Mesendoderm (in vitro differentiated cells): Measurements from ENCODE around the gene EXT2.
A peak's percentile ranks its signal among the peaks of the same experiment; 100 is the strongest.

Experiments used
- DNase-seq: peaks from one replicate; pipeline ENCODE4 v3.0.0; 2013
- H2AK5ac ChIP-seq: 2 replicates; pipeline ENCODE4 v1.6.1; 2013; ENCODE audit warnings: low read length, inconsistent platforms
- H2BK120ac ChIP-seq: 2 replicates; pipeline ENCODE4 v1.6.1; 2013; ENCODE audit warnings: low read depth, mild to moderate bottlenecking, low read length, moderate library complexity, mixed read lengths
- H2BK15ac ChIP-seq: replicated peaks from 2 replicates; pipeline ENCODE4 v1.6.1; 2013; ENCODE audit warnings: low read depth, mild to moderate bottlenecking, moderate library complexity
- H2BK5ac ChIP-seq: 2 replicates; pipeline ENCODE4 v1.6.1; 2013; ENCODE audit warnings: low read length, inconsistent platforms
- H3K18ac ChIP-seq: 2 replicates; pipeline ENCODE4 v1.6.1; 2013; ENCODE audit warnings: mild to moderate bottlenecking, low read length, mixed read lengths
- H3K23ac ChIP-seq: one replicate; pipeline ENCODE4 v1.6.1; 2013; ENCODE audit warnings: low read length
- H3K27ac ChIP-seq: 2 replicates; pipeline ENCODE4 v1.5.1; 2013; ENCODE audit warnings: low read depth, mild to moderate bottlenecking, inconsistent platforms, low read length, moderate library complexity
- H3K27me3 ChIP-seq: 2 replicates; pipeline ENCODE4 v1.6.1; 2013; ENCODE audit warnings: low read length, control low read depth, mild to moderate bottlenecking, inconsistent platforms; ENCODE audit not compliant: insufficient read depth, poor library complexity
- H3K36me3 ChIP-seq: 2 replicates; pipeline ENCODE4 v1.6.1; 2013; ENCODE audit warnings: low read length, inconsistent platforms; ENCODE audit not compliant: control insufficient read depth, insufficient read depth
- H3K4ac ChIP-seq: one replicate; pipeline ENCODE4 v1.6.1; 2013; ENCODE audit warnings: low read depth, mild to moderate bottlenecking, low read length, moderate library complexity
- H3K4me1 ChIP-seq: 2 replicates; pipeline ENCODE4 v1.6.1; 2013; ENCODE audit warnings: low read depth, low read length, inconsistent platforms; ENCODE audit not compliant: control insufficient read depth
- H3K4me2 ChIP-seq: 2 replicates; pipeline ENCODE4 v1.6.1; 2013; ENCODE audit warnings: low read length
- H3K4me3 ChIP-seq: 2 replicates; pipeline ENCODE4 v1.5.1; 2013; ENCODE audit warnings: mild to moderate bottlenecking, low read length
- H3K56ac ChIP-seq: one replicate; pipeline ENCODE4 v1.6.1; 2013; ENCODE audit warnings: low read length
- H3K79me1 ChIP-seq: 2 replicates; pipeline ENCODE4 v1.6.1; 2013; ENCODE audit warnings: low read length, inconsistent platforms
- H3K79me2 ChIP-seq: 2 replicates; pipeline ENCODE4 v1.6.1; 2013; ENCODE audit warnings: mild to moderate bottlenecking, low read length; ENCODE audit not compliant: control insufficient read depth, insufficient read depth
- H3K9ac ChIP-seq: 2 replicates; pipeline ENCODE4 v1.6.1; 2013; ENCODE audit warnings: low read length, inconsistent platforms
- H4K5ac ChIP-seq: one replicate; pipeline ENCODE4 v1.6.1; 2013; ENCODE audit warnings: low read length
- H4K8ac ChIP-seq: one replicate; pipeline ENCODE4 v1.6.1; 2013; ENCODE audit warnings: low read depth, mild to moderate bottlenecking, control low read depth, low read length, moderate library complexity
- WGBS: extraction: QIAGEN DNeasy Blood & Tissue Kit; methylation state at CpG from one replicate; pipeline ENCODE4 v1.1.7; 2013; ENCODE audit warnings: low lambda C conversion rate, missing lambda C conversion rate; ENCODE audit not compliant: insufficient coverage; ENCODE audit errors: extremely low coverage; 5-methylcytosine and 5-hydroxymethylcytosine counted together

The EXT2 gene

GRCh38 chr11:44189986-44190882 is 94.8 kb downstream of the EXT2 start:
- Histone ChIP-seq H3K79me1 (no peaks in the 10 kb centered on the region), H3K79me2 (no peaks in the 10 kb centered on the region), H3K4me1 (peaks cover 11% of the 10 kb centered on the region), H3K4ac (no peak overlapping the region), H3K27ac (no peak overlapping the region), H4K5ac (no peak overlapping the region), H4K8ac (no peak overlapping the region), H3K9ac (no peak overlapping the region), H3K36me3 (no peaks in the 10 kb centered on the region), H3K4me2 (no peak overlapping the region), H3K56ac (no peak overlapping the region), H3K4me3 (no peak overlapping the region), H2BK120ac (no peak overlapping the region), H3K23ac (no peak overlapping the region), H2BK5ac (no peak overlapping the region), H3K27me3 (no peaks in the 10 kb centered on the region), H2BK15ac (no peak overlapping the region), H3K18ac (no peak overlapping the region), H2AK5ac (no peak overlapping the region)
- no CpG with 5 or more reads among the region's 5 CpGs for WGBS
- no peak for DNase-seq

- no peak overlapping the region for H2BK5ac ChIP-seq
- no peak overlapping the region for H3K4ac ChIP-seq
- H3K4me3 ChIP-seq, result no peak overlapping the region
- no peak overlapping the region for H4K8ac ChIP-seq
- H3K9ac ChIP-seq, result no peak overlapping the region
- peak; percentile 51 for DNase-seq
- no peak overlapping the region for H3K18ac ChIP-seq
- peaks cover 11% of the 10 kb centered on the region for H3K4me1 ChIP-seq
- H3K36me3 ChIP-seq, result no peaks in the 10 kb centered on the region
- H2BK120ac ChIP-seq, result no peak overlapping the region
- no peak overlapping the region for H2AK5ac ChIP-seq
- no peak overlapping the region for H2BK15ac ChIP-seq
- no CpG with 5 or more reads among the region's 2 CpGs for WGBS
- no peak overlapping the region for H3K4me2 ChIP-seq
- no peak overlapping the region for H4K5ac ChIP-seq
- H3K23ac ChIP-seq, result no peak overlapping the region
- no peaks in the 10 kb centered on the region for H3K79me1 ChIP-seq
- no peaks in the 10 kb centered on the region for H3K79me2 ChIP-seq
- H3K27me3 ChIP-seq, result no peaks in the 10 kb centered on the region
- H3K56ac ChIP-seq, result no peak overlapping the region
- no peak overlapping the region for H3K27ac ChIP-seq
Observed at GRCh38 chr11:44190883-44191230, 95.4 kb downstream of the EXT2 start.

DNA sequence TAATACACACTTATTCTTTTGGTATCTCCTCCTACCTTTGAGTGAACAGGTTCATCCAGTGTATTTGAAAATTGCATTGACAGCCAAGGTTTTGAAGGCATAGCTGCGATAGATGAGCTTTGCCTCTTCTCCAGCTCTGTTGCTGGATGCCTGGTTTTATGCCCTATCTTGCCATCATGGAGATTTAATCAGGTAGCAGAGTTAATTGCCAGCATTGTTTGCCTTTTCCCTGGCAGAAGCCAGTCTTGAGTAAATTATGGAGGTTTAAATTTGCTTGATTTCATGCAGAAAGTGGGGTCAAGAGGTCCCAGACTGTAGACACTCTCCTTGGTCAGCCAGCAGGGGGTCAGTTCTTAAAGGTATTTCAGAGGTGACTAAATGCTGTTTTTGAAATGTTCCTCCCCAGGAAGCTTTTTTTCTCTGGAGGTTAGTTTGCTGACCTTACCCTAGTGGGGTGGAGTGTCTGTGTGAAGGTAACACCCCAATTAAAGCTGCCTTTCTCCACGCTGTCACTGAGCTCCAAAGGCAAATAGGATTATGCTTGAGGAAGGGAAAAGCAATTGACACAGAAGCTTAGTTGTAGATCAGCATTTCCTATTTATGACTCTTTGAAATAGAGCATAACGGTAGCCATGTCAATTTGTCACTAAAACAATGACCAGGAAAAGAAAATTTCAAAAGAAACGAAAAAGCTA is 96.0 kb downstream of the EXT2 start:
- Histone ChIP-seq H3K18ac (no peak overlapping the region), H4K8ac (no peak overlapping the region), H2BK15ac (no peak overlapping the region), H3K4me3 (no peak overlapping the region), H3K36me3 (no peaks in the 10 kb centered on the region), H2BK120ac (no peak overlapping the region), H3K79me2 (no peaks in the 10 kb centered on the region), H2BK5ac (no peak overlapping the region), H2AK5ac (no peak overlapping the region), H3K4me2 (no peak overlapping the region), H3K9ac (no peak overlapping the region), H3K27ac (no peak overlapping the region), H3K56ac (no peak overlapping the region), H3K27me3 (no peaks in the 10 kb centered on the region), H3K79me1 (no peaks in the 10 kb centered on the region), H3K23ac (no peak overlapping the region), H4K5ac (no peak overlapping the region), H3K4me1 (peaks cover 11% of the 10 kb centered on the region), H3K4ac (no peak overlapping the region)
- no CpG with 5 or more reads among the region's 4 CpGs for WGBS
- DNase-seq, result no peak

- H3K4me1 ChIP-seq, result peaks cover 11% of the 10 kb centered on the region
- no peak overlapping the region for H2BK120ac ChIP-seq
- H3K4me2 ChIP-seq, result no peak overlapping the region
- H4K5ac ChIP-seq, result no peak overlapping the region
- H3K23ac ChIP-seq, result no peak overlapping the region
- no peaks in the 10 kb centered on the region for H3K36me3 ChIP-seq
- no CpG with 5 or more reads among the region's 2 CpGs for WGBS
- no peak overlapping the region for H3K18ac ChIP-seq
- no peak overlapping the region for H3K4me3 ChIP-seq
- no peak overlapping the region for H2BK5ac ChIP-seq
- no peaks in the 10 kb centered on the region for H3K27me3 ChIP-seq
- no peak overlapping the region for H3K9ac ChIP-seq
- no peak overlapping the region for H3K27ac ChIP-seq
- no peak overlapping the region for H3K56ac ChIP-seq
- H3K4ac ChIP-seq, result no peak overlapping the region
- no peaks in the 10 kb centered on the region for H3K79me1 ChIP-seq
- H4K8ac ChIP-seq, result no peak overlapping the region
- no peak for DNase-seq
- H3K79me2 ChIP-seq, result no peaks in the 10 kb centered on the region
- no peak overlapping the region for H2AK5ac ChIP-seq
- no peak overlapping the region for H2BK15ac ChIP-seq
Observed at GRCh38 chr11:44192017-44192385, 96.5 kb downstream of the EXT2 start.

DNA sequence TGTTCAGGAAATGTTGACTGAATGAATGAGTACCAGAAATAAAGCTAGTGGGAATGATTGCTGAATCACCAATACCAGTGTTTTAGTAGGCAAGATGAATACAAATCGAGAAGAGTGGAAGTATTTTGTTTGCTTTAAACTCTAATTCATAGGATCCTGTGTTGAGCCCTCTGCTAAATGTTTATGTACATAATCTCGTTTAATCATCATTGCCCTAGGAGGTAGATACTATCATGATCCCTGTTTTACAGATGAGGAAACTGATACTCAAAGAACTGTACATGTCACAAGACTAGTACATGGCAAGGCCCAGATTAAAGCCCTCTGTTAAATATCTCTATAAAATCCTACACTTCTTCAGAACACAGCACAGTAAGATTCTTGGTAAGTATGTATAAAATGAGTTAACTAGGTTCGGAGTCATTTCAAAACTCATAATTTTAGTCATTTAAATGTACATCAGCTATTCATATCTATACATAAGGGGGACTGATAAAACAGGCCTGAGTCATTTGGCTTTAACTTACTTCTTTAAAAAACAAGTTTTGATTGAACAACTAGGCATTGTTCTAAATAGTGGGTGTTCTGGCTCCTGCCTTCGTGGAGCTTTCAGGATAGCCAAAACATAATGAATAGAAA is 97.1 kb downstream of the EXT2 start:
- H3K27me3 ChIP-seq, result no peaks in the 10 kb centered on the region
- no peak overlapping the region for H2BK15ac ChIP-seq
- no peaks in the 10 kb centered on the region for H3K36me3 ChIP-seq
- no peak overlapping the region for H4K8ac ChIP-seq
- no peaks in the 10 kb centered on the region for H3K79me1 ChIP-seq
- no peak overlapping the region for H3K4ac ChIP-seq
- WGBS, result no CpG with 5 or more reads among the region's 4 CpGs
- H3K18ac ChIP-seq, result no peak overlapping the region
- H3K56ac ChIP-seq, result no peak overlapping the region
- no peak overlapping the region for H3K4me2 ChIP-seq
- H2BK5ac ChIP-seq, result no peak overlapping the region
- H3K23ac ChIP-seq, result no peak overlapping the region
- H3K4me3 ChIP-seq, result no peak overlapping the region
- DNase-seq, result no peak
- no peak overlapping the region for H2BK120ac ChIP-seq
- H3K4me1 ChIP-seq, result peaks cover 11% of the 10 kb centered on the region
- H3K79me2 ChIP-seq, result no peaks in the 10 kb centered on the region
- no peak overlapping the region for H3K9ac ChIP-seq
- no peak overlapping the region for H3K27ac ChIP-seq
- H4K5ac ChIP-seq, result no peak overlapping the region
- no peak overlapping the region for H2AK5ac ChIP-seq
